ENCODE results near the gene GBA2. TPM values are rescaled to one million over a fixed set of nuclear protein-coding genes. Genes with fewer than 3 reads are reported as not detected.

GBA2 gene
- total and polyA plus RNA-seq, 11 donors, result 52.1 to 96.2 (median 65.5) TPM

- TF ChIP-seq CTCF (IDR thresholded peaks at IDR 0.05) (no peak), POLR2A (IDR thresholded peaks at IDR 0.05) (no peak)
- Histone ChIP-seq H3K4me3 (no peak overlapping the region), H3K27me3 (no peaks in the 10 kb centered on the region), H3K9me3 (no peaks in the 10 kb centered on the region), H3K4me1 (peaks cover 0 to 21% (median 4%) of the 10 kb centered on the region in 12 donors), H3K27ac (peak overlapping the region in 2 of 12 donors; percentile 27 to 59), H3K36me3 (peaks cover 13 to 100% (median 100%) of the 10 kb centered on the region in 9 donors)
- ATAC-seq, result peak; percentile 51 to 73 (median 55)
- intact Hi-C loops (cut with DNase I), result no loop called here
- peak in 3 of 5 donors; percentile 53 to 69 (median 58) for DNase-seq
- WGBS, 4 donors, result 86 to 89% (median 86%) methylated on average over 26 of the region's 26 CpGs
Measured at GRCh38 chr9:35703906-35704672, 44.9 kb downstream of the GBA2 start.

- Histone ChIP-seq H3K4me3 (no peak overlapping the region), H3K36me3 (peaks cover 16 to 100% (median 100%) of the 10 kb centered on the region in 9 donors), H3K4me1 (peaks cover 0 to 21% (median 4%) of the 10 kb centered on the region in 12 donors), H3K27me3 (no peaks in the 10 kb centered on the region), H3K9me3 (no peaks in the 10 kb centered on the region), H3K27ac (peak overlapping the region in 1 of 12 donors; percentile 16)
- WGBS, 4 donors, result 97 to 99% (median 98%) methylated on average over 7 of the region's 7 CpGs
- intact Hi-C loops (cut with DNase I), result no loop called here
- ATAC-seq (no peak), DNase-seq (peak in 2 of 5 donors; percentile 2 to 3)
- TF ChIP-seq POLR2A (IDR thresholded peaks at IDR 0.05) (no peak), CTCF (IDR thresholded peaks at IDR 0.05) (no peak)
Measured at GRCh38 chr9:35702696-35703095, 46.3 kb downstream of the GBA2 start.

GRCh38 chr9:35700942-35701341, 48.1 kb downstream of the GBA2 start:
- ATAC-seq (peak; percentile 50 to 59 (median 58)), DNase-seq (peak in 2 of 5 donors; percentile 25 to 38)
- intact Hi-C loops (cut with DNase I), result loop anchor here in 1 of 10 donors (1.0 kb wide), 1 partner anchor 15 kb away; no protein-coding TSS in a partner anchor
- no peaks in the 10 kb centered on the region for H3K9me3 ChIP-seq
- no peak for TF ChIP-seq CTCF (IDR thresholded peaks at IDR 0.05)
- TF ChIP-seq POLR2A (IDR thresholded peaks at IDR 0.05), result no peak
- H3K27me3 ChIP-seq, result no peaks in the 10 kb centered on the region
- peak overlapping the region in 8 of 12 donors; percentile 3 to 74 (median 40) for H3K27ac ChIP-seq
- H3K36me3 ChIP-seq, result peaks cover 15 to 100% (median 99%) of the 10 kb centered on the region in 9 donors
- H3K4me3 ChIP-seq, result no peak overlapping the region
- H3K4me1 ChIP-seq, result peaks cover 0 to 21% (median 7%) of the 10 kb centered on the region in 12 donors

- TF ChIP-seq POLR2A (IDR thresholded peaks at IDR 0.05), result no peak
- no peak for TF ChIP-seq CTCF (IDR thresholded peaks at IDR 0.05)
- Histone ChIP-seq H3K4me3 (no peak overlapping the region), H3K4me1 (peaks cover 0 to 19% (median 7%) of the 10 kb centered on the region in 12 donors), H3K9me3 (no peaks in the 10 kb centered on the region), H3K27ac (peak overlapping the region in 4 of 12 donors; percentile 3 to 74 (median 54)), H3K27me3 (no peaks in the 10 kb centered on the region), H3K36me3 (peaks cover 6 to 100% (median 94%) of the 10 kb centered on the region in 9 donors)
- DNase-seq, result peak in 2 of 5 donors; percentile 4 to 20
- 78 to 90% (median 86%) methylated on average over 11 of the region's 11 CpGs for WGBS, 4 donors
- intact Hi-C loops (cut with DNase I), result no loop called here
- ATAC-seq, result no peak
Measured at GRCh38 chr9:35700031-35700430, 49.0 kb downstream of the GBA2 start.

Data from heart left ventricle (tissue), 16 donors.